ENCODE measurements around the gene MRPL43. TPM values are rescaled to one million over a fixed set of nuclear protein-coding genes. Genes with fewer than 3 reads are reported as not detected.

Gene MRPL43
- total RNA-seq, 6 experiments from 2014 or later = 37.0 to 73.5 (median 45.0) TPM

DNA sequence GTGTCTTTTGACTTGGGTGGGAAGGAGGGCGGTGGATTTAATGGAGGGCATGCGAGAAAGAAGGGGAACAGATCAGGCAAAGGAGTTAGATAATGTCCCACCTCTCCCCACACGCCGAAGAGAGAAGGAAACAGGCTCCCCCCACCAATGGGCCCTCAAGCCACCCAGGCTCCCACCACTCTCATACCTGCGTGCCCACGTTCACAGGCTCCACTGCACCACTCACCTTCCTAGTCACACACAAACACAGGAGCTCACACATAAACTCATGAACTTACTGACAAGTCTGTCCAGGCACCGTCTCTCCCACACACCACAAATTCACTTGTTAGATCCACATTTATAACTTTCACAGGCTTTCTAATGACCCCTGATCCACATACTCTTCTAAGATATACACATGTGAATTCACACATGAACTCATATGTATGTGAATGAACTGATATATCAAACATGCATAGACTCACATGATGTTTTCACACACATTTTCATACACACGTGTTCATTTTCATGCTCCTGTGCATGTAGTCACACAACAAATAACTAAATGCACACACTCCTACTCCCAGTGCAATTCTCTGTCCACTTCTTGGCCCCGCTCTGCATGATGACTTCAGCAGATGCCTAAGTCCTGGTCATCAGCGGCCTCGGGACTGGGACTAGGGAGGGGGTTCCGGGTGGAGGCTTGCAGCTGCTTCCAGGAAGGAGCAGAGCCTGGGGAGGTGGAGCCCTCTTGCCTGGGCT is 13.8 kb upstream of the MRPL43 start:
- H3K4me3 ChIP-seq = peak overlapping the region in 1 of 3 donors; percentile 81

DNA sequence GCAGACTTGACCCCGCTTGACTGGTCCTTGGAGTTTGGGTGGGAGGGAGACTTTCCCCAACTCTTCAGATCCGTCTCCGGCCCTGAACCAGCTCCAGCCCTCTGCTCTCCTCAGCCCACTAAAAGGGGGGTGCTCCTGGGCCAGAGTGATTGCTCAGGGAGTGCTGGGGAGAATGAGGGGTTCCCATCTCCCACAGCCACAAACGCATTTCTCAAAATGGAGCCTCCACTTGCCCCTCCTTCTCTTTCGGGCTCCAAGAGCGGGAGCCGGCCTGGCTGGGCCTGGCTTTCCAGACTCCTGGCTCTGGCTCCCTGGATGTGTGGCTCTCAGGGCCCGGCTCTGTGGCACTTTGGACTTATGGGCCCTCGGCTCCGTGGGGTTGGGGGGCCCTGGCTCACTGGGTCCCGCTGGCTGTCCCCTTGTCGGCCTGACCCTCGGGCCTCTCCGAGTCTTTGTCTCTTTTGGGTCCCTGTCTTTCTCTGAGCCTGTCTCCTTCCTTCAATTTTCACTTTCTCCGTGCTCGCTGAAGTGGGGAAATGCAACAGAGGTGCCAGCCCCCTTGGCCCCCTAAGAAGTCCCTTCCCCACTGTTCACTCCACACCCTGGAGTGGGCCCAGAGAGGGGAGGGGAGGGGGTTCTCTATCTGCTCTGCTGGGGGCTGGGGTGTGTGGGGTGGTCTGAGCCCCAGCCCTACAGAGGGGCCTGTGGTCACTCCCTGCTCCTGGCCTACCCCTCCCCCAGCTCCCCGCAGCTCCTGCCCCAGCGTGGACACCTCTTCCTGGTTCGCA is 13.0 kb upstream of the MRPL43 start:
- H3K27me3 ChIP-seq = no peaks in the 10 kb centered on the region
- H3K4me3 ChIP-seq = peak overlapping the region; percentile 44 to 81 (median 78)
- DNase-seq = no peak
- TF ChIP-seq POLR2A (IDR thresholded peaks at IDR 0.05) = no peak
- TF ChIP-seq, protein P1, sequence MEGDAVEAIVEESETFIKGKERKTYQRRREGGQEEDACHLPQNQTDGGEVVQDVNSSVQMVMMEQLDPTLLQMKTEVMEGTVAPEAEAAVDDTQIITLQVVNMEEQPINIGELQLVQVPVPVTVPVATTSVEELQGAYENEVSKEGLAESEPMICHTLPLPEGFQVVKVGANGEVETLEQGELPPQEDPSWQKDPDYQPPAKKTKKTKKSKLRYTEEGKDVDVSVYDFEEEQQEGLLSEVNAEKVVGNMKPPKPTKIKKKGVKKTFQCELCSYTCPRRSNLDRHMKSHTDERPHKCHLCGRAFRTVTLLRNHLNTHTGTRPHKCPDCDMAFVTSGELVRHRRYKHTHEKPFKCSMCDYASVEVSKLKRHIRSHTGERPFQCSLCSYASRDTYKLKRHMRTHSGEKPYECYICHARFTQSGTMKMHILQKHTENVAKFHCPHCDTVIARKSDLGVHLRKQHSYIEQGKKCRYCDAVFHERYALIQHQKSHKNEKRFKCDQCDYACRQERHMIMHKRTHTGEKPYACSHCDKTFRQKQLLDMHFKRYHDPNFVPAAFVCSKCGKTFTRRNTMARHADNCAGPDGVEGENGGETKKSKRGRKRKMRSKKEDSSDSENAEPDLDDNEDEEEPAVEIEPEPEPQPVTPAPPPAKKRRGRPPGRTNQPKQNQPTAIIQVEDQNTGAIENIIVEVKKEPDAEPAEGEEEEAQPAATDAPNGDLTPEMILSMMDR (IDR thresholded peaks at IDR 0.05) = no peak
- intact Hi-C loops (cut with DNase I) = loop anchor here in 1 of 2 donors (10.0 kb wide), 1 partner anchor 336 kb away; no protein-coding TSS in a partner anchor
- ATAC-seq = no peak
- H3K4me1 ChIP-seq = peaks cover 0 to 18% (median 3%) of the 10 kb centered on the region in 4 donors
- peak overlapping the region; percentile 88 to 96 (median 88) for H3K27ac ChIP-seq
- no peaks in the 10 kb centered on the region for H3K9me3 ChIP-seq
- WGBS (ENCODE audit: insufficient coverage, low coverage, low lambda C conversion rate, missing lambda C conversion rate) = 60% methylated on average over 9 of the region's 19 CpGs
- no peaks in the 10 kb centered on the region for H3K36me3 ChIP-seq

More for the DNA sequence above, 13.8 kb upstream of the MRPL43 start:
- H3K27ac ChIP-seq = peak overlapping the region; percentile 88 to 96 (median 88)
- peak in 3 of 4 donors; percentile 5 to 35 (median 19) for ATAC-seq
- no peak for TF ChIP-seq POLR2A (IDR thresholded peaks at IDR 0.05)
- TF ChIP-seq, protein P1 (IDR thresholded peaks at IDR 0.05) = no peak
- H3K9me3 ChIP-seq = no peaks in the 10 kb centered on the region
- H3K4me1 ChIP-seq = peaks cover 0 to 18% (median 3%) of the 10 kb centered on the region in 4 donors
- no peaks in the 10 kb centered on the region for H3K27me3 ChIP-seq
- peak; percentile 70 to 79 (median 78) for DNase-seq
- 39% methylated on average over 10 of the region's 12 CpGs for WGBS (ENCODE audit: insufficient coverage, low coverage, low lambda C conversion rate, missing lambda C conversion rate)
- H3K36me3 ChIP-seq = no peaks in the 10 kb centered on the region
- intact Hi-C loops (cut with DNase I) = loop anchor here in 1 of 2 donors (10.0 kb wide), 1 partner anchor 336 kb away; no protein-coding TSS in a partner anchor

DNA sequence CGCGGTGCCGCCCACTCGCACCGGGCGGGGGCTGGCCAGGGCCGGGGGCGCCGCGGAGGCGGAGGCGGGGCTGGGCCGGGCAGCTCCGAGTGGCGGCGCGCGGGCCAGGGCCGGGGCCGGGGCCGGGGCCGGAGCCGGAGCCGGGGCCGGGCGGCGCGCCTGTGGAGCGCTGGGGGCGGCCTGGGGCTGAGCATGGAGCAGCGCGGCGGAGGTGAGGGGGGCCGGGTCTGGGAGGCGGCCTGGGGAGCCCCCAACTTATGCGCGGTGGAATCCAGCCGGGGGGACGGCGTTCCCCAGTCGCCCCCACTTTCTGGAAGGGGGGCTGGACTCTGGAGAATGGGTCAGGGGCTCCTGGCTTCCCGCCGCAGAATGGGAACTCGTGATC is 12.4 kb upstream of the MRPL43 start, which contains the start of gene LZTS2:
TSS of gene LZTS2 (plus strand) at position 67 of the 385 bp plus-strand sequence. CDS start 2,731 bp downstream, outside the sequence.
- no peak for ATAC-seq
- H3K27ac ChIP-seq = peak within 1 kb of the TSS; percentile 96 to 100 (median 97)
- no peak for TF ChIP-seq POLR2A (IDR thresholded peaks at IDR 0.05)
- TF ChIP-seq, protein P1 (IDR thresholded peaks at IDR 0.05) = no peak
- no peaks in the 10 kb centered on the region for H3K9me3 ChIP-seq
- H3K4me1 ChIP-seq = peaks cover 0 to 18% (median 3%) of the 10 kb centered on the region in 4 donors
- H3K4me3 ChIP-seq = peak within 1 kb of the TSS; percentile 77 to 81 (median 78)
- no peaks in the 10 kb centered on the region for H3K36me3 ChIP-seq
- WGBS (ENCODE audit: insufficient coverage, low coverage, low lambda C conversion rate, missing lambda C conversion rate) = no CpG with 5 or more reads among the region's 44 CpGs
- intact Hi-C loops (cut with DNase I) = loop anchor here in 1 of 2 donors (10.0 kb wide), 1 partner anchor 335 kb away; no protein-coding TSS in a partner anchor
- no peaks in the 10 kb centered on the region for H3K27me3 ChIP-seq
- no peak for DNase-seq

DNA sequence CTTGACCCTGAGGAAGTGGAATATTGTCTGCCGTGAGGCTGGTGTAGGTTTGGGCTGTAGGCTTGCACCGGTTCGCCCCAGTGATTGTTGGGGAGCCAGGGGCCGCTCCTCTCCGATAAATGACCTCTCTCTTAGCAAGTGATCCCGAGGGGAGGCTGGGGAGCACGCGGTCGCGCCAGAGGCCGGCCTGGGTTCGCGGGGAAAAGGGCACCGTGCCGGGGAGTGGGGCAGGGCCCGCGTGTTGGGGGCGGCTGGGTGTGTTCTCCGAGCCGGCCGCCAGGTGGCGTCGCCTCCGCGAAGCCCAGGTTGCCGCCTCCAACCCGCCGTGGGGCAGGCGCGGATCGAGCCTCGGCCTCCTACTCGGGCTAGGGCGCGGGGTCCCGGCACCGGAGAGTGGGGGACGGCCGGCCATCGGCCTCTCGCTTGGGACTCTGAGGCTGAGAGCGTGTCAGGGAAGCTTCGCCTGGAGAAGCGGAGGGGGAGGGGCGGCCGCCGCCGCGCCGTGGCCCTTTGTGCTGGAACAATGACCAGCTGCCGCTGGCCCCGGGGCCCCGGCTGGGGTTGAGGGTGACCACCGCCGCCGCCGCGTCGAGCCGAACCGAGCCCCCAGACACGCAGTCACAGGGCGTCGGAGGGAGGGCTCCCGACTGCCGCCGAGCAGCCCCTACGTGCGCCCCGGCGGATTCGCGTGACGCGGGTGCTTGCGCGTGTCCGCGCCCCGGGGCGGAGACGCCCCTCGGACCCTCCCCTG is 11.9 kb upstream of the MRPL43 start:
- H3K4me3 ChIP-seq = peak overlapping the region; percentile 77 to 81 (median 78)
- H3K4me1 ChIP-seq = peaks cover 0 to 18% (median 3%) of the 10 kb centered on the region in 4 donors
- intact Hi-C loops (cut with DNase I) = no loop called here
- no peaks in the 10 kb centered on the region for H3K9me3 ChIP-seq
- DNase-seq (peak; percentile 83 to 86 (median 83)), ATAC-seq (peak; percentile 65 to 74 (median 70))
- H3K36me3 ChIP-seq = no peaks in the 10 kb centered on the region
- H3K27ac ChIP-seq = peak overlapping the region; percentile 96 to 100 (median 97)
- H3K27me3 ChIP-seq = no peaks in the 10 kb centered on the region
- WGBS (ENCODE audit: insufficient coverage, low coverage, low lambda C conversion rate, missing lambda C conversion rate) = 0% methylated on average over 1 of the region's 83 CpGs
- TF ChIP-seq, protein P1 (IDR thresholded peaks at IDR 0.05) = peak; percentile 96 to 98 (median 96)
- peak; percentile 81 for TF ChIP-seq POLR2A (IDR thresholded peaks at IDR 0.05)

All from right lobe of liver (tissue), 6 donors.